ENCODE measurements around the gene DUS2.

GRCh38 chr16:68073902-68074760, 51.0 kb downstream of the DUS2 start:
- TF ChIP-seq CTCF (optimal IDR thresholded peaks at IDR 0.05 in 1 of 3, IDR thresholded peaks at IDR 0.05 in 1 of 3, conservative IDR thresholded peaks at IDR 0.05 in 1 of 3; ENCODE audit: extremely low read depth in 1 of 3, insufficient read depth in 2 of 3, low read length in 3 of 3), result no peak
- no peak for TF ChIP-seq EZH2 (IDR thresholded peaks at IDR 0.05; ENCODE audit: low read length)
